ENCODE measurements around the gene MRPL32.

DNA sequence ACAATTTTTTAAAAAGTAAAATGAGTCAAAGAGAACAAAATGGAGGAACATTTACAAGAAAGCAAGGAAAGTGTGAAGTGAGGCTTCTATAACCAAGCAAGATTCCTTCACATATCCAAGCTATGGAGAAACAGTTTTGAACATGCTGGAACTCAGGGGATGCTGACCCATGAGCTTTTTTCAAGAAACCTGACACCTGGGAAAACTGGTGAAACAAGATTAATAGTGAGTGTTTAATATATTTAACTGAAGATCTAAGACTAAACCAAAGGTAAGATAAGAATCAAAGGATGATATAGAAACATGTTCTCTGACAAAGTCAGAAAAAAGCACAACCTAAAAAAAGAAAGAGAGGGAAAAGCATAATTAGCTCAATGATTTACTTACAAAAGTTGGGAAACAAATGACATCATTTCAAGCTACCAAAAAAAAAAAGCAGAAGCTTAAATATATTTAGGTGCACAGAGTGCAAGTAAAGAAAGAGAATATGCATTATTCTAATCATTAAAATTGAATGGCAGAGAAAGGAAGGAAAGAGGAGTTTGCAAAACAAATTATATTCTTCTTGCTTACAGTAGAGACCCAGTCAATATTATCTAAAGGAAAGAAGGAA, 45.2 kb upstream of the MRPL32 start:
- TF ChIP-seq SIN3A (IDR thresholded peaks at IDR 0.05; ENCODE audit: borderline replicate concordance, insufficient read depth, low read length): no peak
- no peak for TF ChIP-seq POLR2AphosphoS5 (IDR thresholded peaks at IDR 0.05; ENCODE audit: low read depth, low read length)
- TF ChIP-seq TAF1 (IDR thresholded peaks at IDR 0.05; ENCODE audit: borderline replicate concordance, insufficient read depth, low read length): no peak
- TF ChIP-seq, protein P1, sequence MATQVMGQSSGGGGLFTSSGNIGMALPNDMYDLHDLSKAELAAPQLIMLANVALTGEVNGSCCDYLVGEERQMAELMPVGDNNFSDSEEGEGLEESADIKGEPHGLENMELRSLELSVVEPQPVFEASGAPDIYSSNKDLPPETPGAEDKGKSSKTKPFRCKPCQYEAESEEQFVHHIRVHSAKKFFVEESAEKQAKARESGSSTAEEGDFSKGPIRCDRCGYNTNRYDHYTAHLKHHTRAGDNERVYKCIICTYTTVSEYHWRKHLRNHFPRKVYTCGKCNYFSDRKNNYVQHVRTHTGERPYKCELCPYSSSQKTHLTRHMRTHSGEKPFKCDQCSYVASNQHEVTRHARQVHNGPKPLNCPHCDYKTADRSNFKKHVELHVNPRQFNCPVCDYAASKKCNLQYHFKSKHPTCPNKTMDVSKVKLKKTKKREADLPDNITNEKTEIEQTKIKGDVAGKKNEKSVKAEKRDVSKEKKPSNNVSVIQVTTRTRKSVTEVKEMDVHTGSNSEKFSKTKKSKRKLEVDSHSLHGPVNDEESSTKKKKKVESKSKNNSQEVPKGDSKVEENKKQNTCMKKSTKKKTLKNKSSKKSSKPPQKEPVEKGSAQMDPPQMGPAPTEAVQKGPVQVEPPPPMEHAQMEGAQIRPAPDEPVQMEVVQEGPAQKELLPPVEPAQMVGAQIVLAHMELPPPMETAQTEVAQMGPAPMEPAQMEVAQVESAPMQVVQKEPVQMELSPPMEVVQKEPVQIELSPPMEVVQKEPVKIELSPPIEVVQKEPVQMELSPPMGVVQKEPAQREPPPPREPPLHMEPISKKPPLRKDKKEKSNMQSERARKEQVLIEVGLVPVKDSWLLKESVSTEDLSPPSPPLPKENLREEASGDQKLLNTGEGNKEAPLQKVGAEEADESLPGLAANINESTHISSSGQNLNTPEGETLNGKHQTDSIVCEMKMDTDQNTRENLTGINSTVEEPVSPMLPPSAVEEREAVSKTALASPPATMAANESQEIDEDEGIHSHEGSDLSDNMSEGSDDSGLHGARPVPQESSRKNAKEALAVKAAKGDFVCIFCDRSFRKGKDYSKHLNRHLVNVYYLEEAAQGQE (IDR thresholded peaks at IDR 0.05; ENCODE audit: insufficient read depth in 1 of 2, low read depth in 2 of 2, low read length in 2 of 2): no peak
